Small intestine (tissue), 7 donors: ENCODE measurements around the gene PTPN21. TPM values are rescaled to one million over a fixed set of nuclear protein-coding genes. Genes with fewer than 3 reads are reported as not detected.
A peak's percentile ranks its signal among the peaks of the same experiment; 100 is the strongest.

Source experiments
- DNase-seq, 2 donors: peaks; one replicate each; pipeline versions ENCODE4 v3.0.0 to v3.0.0-alpha.2; 2013
- FAIRE-seq: peaks from 2 replicates; lab custom pipeline; 2012; peaks lifted over from hg19 to GRCh38; lab: Jason Lieb, UNC
- H3K27ac ChIP-seq, 3 donors: one replicate each; pipeline ENCODE4 v1.5.1; 2013; ENCODE audit warnings: low read length in 2 of 3, mild to moderate bottlenecking in 2 of 3, control low read depth in 1 of 3, inconsistent platforms in 1 of 3, low read depth in 1 of 3, moderate library complexity in 1 of 3
- H3K27me3 ChIP-seq, 3 donors: one replicate each; pipeline ENCODE4 v1.6.1; 2013; ENCODE audit warnings: low read length in 3 of 3, inconsistent platforms in 1 of 3; ENCODE audit not compliant: control insufficient read depth in 3 of 3, insufficient read depth in 3 of 3
- H3K36me3 ChIP-seq, 3 donors: one replicate each; pipeline ENCODE4 v1.6.1; 2013; ENCODE audit warnings: low read length in 3 of 3, inconsistent platforms in 1 of 3, low read depth in 1 of 3, mild to moderate bottlenecking in 1 of 3, moderate library complexity in 1 of 3; ENCODE audit not compliant: control insufficient read depth in 3 of 3, insufficient read depth in 2 of 3
- H3K4me1 ChIP-seq, 3 donors: one replicate each; pipeline ENCODE4 v1.6.1; 2013; ENCODE audit warnings: low read length in 2 of 3, inconsistent platforms in 1 of 3, low read depth in 1 of 3, mild to moderate bottlenecking in 1 of 3, moderate library complexity in 1 of 3; ENCODE audit not compliant: control insufficient read depth in 3 of 3, insufficient read depth in 2 of 3
- H3K4me3 ChIP-seq, 3 donors: one replicate each; pipeline ENCODE4 v1.5.1; 2013; ENCODE audit warnings: low read length in 3 of 3, control low read depth in 1 of 3, inconsistent platforms in 1 of 3, low read depth in 1 of 3, mild to moderate bottlenecking in 1 of 3, moderate library complexity in 1 of 3
- H3K9me3 ChIP-seq, 2 donors: one replicate each; pipeline ENCODE4 v1.6.1; 2013; ENCODE audit warnings: low read depth in 1 of 2, low read length in 1 of 2; ENCODE audit not compliant: control insufficient read depth in 2 of 2, insufficient read depth in 1 of 2
- WGBS, 3 donors: extraction: QIAGEN DNeasy Blood & Tissue Kit; methylation state at CpG; one replicate each; pipeline ENCODE4 v1.1.7; 2013; 5-methylcytosine and 5-hydroxymethylcytosine counted together
- polyA plus RNA-seq, 4 donors: library from polyadenylated mRNA; stranded (reverse) in 3 of 4; unstranded in 1 of 4; fragments of 200-250 nt in 3 of 4; fragments of 120-200 nt in 1 of 4; gene quantifications; one replicate each; pipeline versions ENCODE4 v1.2.1 to v1.2.3, GENCODE V29; 2013
- donor health status: healthy with polysubstance abuse.
- donor health status: control.
- donor health status: control.
- donor health status: Bipolar disorder and iron deficiency.
- donor health status: healthy.

Gene PTPN21
- polyA plus RNA-seq, 4 donors: 4.7 to 14.3 (median 9.2) TPM

DNA sequence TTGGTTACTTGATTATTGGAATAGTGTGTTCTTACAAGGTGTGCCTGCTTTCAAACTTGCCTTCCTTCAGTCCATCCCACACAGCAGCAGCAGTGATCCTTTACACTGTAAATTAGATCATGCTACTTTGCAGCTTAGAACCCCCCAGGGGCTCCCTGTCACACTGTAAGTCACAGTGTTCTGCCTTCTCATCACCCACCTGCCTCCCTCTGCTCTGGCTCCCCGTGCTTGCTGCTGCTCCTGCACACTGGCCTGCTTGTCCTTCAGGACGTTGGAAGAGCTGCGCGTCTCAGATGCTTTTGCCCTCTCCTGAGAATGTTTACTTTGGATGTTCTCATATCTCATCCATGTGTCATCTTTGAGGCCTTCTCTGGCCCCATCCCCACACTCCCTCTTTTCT lies 35.4 kb upstream of the PTPN21 start:
- peaks cover 9 to 33% (median 15%) of the 10 kb centered on the region in 3 donors for H3K36me3 ChIP-seq
- FAIRE-seq: no peak

DNA sequence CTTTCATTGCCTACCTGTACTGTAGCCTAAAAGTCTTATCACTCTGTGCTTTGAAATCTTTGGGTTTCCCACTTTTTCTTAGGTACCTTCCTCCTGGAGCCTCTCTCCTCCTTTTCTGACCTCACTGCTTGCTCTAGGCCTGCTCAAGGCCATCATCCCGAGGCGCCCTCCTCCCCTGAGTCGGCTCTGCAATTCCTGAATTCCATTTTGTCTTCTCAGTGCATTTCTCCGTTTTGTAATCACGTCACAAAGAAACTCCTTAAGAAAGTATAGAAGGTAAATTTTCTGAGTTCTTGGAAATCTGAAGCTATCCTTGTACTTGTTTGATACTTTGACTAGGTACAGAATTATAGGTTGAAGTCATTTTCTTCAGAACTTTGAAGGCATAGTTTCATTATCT lies 33.3 kb upstream of the PTPN21 start:
- FAIRE-seq: no peak

More for the DNA sequence above, 35.4 kb upstream of the PTPN21 start:
- DNase-seq: no peak
- 61 to 86% (median 70%) methylated on average over 4 of the region's 4 CpGs for WGBS, 3 donors
- Histone ChIP-seq H3K27me3 (no peaks in the 10 kb centered on the region), H3K27ac (no peak overlapping the region), H3K4me1 (no peaks in the 10 kb centered on the region), H3K4me3 (no peak overlapping the region), H3K9me3 (no peaks in the 10 kb centered on the region)

DNA sequence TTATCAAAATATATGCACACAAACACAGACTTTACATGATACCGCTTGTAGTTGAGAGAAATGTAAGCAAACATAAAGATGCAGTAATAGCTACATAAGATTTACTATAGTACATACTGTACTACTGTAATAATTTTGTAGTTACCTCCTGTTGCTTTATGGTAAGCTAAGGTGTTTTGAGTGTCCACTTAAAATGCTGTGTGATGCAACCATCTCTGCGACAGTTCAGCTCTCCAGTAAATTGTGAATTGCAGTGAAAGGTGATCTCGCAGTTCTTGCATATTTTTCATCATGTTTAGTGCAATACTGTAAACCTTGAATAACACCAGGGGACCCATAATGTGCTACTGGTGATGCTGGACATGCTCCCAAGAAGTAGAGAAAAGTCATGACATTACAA lies 29.6 kb upstream of the PTPN21 start:
- no peaks in the 10 kb centered on the region for H3K4me1 ChIP-seq
- no peak overlapping the region for H3K27ac ChIP-seq
- DNase-seq (no peak), FAIRE-seq (no peak)
- H3K27me3 ChIP-seq: no peaks in the 10 kb centered on the region
- H3K36me3 ChIP-seq: peaks cover 5 to 37% (median 7%) of the 10 kb centered on the region in 3 donors
- 96 to 98% (median 96%) methylated on average over 3 of the region's 3 CpGs for WGBS, 3 donors
- no peaks in the 10 kb centered on the region for H3K9me3 ChIP-seq
- H3K4me3 ChIP-seq: no peak overlapping the region

More for the DNA sequence above, 33.3 kb upstream of the PTPN21 start:
- Histone ChIP-seq H3K9me3 (no peaks in the 10 kb centered on the region), H3K4me3 (no peak overlapping the region), H3K36me3 (peaks cover 6 to 36% (median 13%) of the 10 kb centered on the region in 3 donors), H3K27me3 (no peaks in the 10 kb centered on the region), H3K4me1 (no peaks in the 10 kb centered on the region), H3K27ac (no peak overlapping the region)
- 94% methylated on average over 5 of the region's 5 CpGs for WGBS, 3 donors
- no peak for DNase-seq

DNA sequence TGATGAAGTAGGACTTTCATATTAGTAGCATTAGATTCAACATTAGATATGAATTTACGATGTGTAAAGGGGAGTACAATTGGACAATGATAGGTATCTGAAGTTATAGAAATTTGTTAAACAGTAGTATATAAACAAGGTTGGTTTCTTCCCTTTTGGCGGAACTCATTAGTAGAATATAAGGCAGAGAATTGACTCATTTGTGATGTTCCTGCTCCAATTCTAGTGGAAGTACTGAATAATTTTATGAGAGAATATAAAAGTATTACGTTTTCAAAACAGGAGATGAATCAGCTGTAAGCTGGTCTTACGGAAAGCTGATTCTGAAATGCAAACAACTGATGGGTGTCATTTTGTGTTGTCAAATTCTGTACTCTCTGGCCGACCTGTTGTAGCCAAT lies 21.4 kb upstream of the PTPN21 start:
- peaks cover 15 to 49% (median 24%) of the 10 kb centered on the region in 3 donors for H3K36me3 ChIP-seq
- 93 to 95% (median 93%) methylated on average over 5 of the region's 5 CpGs for WGBS, 3 donors
- no peak for DNase-seq
- no peak for FAIRE-seq
- no peak overlapping the region for H3K27ac ChIP-seq
- H3K4me3 ChIP-seq: no peak overlapping the region
- no peaks in the 10 kb centered on the region for H3K4me1 ChIP-seq
- no peaks in the 10 kb centered on the region for H3K27me3 ChIP-seq
- no peaks in the 10 kb centered on the region for H3K9me3 ChIP-seq

DNA sequence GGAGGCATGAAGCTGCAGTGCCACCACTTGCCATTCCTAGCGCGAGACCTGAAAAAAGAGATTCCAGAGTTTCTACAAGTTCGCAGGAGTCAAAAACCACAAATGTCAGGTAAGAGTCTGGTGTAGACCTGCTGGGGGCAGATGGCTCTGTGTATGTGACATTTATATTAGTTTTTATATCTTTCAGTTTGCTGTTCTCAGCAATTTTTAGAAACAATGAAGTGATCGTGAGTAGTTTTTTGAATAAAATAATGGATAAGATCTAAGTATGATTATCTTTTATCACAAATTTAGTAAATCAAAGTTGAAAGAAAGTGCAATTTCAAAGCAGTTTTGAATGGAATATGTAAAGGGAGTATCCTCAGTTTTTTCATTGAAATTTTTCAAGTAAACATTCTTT lies 17.3 kb upstream of the PTPN21 start:
- FAIRE-seq (no peak), DNase-seq (no peak)
- no peaks in the 10 kb centered on the region for H3K9me3 ChIP-seq
- 96 to 97% (median 97%) methylated on average over 4 of the region's 4 CpGs for WGBS, 3 donors
- no peak overlapping the region for H3K4me3 ChIP-seq
- no peaks in the 10 kb centered on the region for H3K4me1 ChIP-seq
- H3K36me3 ChIP-seq: peaks cover 24 to 46% (median 37%) of the 10 kb centered on the region in 3 donors
- no peaks in the 10 kb centered on the region for H3K27me3 ChIP-seq
- no peak overlapping the region for H3K27ac ChIP-seq

DNA sequence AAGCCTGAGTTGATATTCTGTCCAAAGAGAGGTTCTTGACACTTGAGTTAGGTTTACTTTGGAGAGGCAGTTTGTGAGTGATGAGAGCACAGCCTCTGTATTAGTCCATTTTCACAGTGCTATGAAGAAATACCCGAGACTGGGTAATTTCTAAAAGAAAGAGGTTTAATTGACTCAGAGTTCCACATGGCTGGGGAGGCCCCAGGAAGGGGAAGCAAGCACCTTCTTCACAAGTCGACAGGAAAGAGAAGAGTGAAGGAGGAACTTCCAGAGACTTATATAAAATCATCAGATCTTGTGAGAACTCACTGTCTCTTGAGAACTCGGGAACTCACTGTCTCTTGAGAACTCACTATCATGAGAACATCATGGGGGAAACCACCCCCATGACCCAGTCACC lies 13.4 kb upstream of the PTPN21 start:
- Histone ChIP-seq H3K27me3 (no peaks in the 10 kb centered on the region), H3K36me3 (peaks cover 12 to 26% (median 26%) of the 10 kb centered on the region in 3 donors), H3K27ac (no peak overlapping the region), H3K9me3 (no peaks in the 10 kb centered on the region), H3K4me1 (peaks cover 0 to 3% (median 3%) of the 10 kb centered on the region in 3 donors), H3K4me3 (no peak overlapping the region)
- FAIRE-seq (no peak), DNase-seq (no peak)
- 74 to 78% (median 77%) methylated on average over 3 of the region's 3 CpGs for WGBS, 3 donors

DNA sequence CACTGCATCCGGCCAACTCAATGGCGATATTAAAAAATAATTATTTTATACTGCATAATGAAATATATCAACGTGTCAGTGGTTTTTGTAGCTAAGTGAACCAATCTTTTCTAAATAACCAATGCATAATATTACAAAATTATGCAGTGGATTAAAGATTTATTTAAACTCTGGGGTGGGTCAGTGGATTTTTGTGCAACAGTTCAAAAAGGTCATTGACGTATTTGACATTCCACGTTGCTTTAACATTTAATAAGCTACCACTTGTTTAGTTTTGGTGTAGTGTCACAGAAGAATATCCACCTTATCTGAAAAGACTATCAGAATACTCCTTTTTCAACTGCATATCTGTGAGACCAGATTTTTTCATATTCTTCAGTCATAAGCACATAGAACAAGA lies 10.6 kb upstream of the PTPN21 start:
- DNase-seq (no peak), FAIRE-seq (no peak)
- H3K27me3 ChIP-seq: peaks cover 0 to 2% (median 0%) of the 10 kb centered on the region in 3 donors
- peaks cover 0 to 10% (median 6%) of the 10 kb centered on the region in 3 donors for H3K4me1 ChIP-seq
- 92 to 93% (median 92%) methylated on average over 5 of the region's 5 CpGs for WGBS, 3 donors
- H3K27ac ChIP-seq: no peak overlapping the region
- H3K4me3 ChIP-seq: no peak overlapping the region
- peaks cover 9 to 19% (median 14%) of the 10 kb centered on the region in 3 donors for H3K36me3 ChIP-seq
- no peaks in the 10 kb centered on the region for H3K9me3 ChIP-seq

DNA sequence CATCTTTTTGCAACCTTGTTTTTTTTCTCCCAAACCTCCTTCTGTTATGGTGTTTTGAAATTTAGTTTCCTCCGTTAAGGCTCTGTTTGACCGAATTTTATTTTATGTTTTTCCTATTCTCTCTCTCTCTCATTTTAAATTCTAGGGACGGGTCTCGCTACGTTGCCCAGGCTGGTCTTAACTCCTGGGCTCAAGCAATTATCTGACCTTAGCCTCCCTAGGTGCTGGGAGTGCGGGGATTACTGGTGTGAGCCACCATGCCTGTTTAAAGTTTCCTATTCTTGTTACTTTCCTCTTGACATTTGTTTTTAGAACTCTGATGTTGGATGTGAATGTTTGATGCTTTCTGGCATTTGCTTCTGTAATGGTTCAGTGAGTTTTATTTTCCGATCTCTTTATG lies 9.0 kb upstream of the PTPN21 start:
- Histone ChIP-seq H3K27ac (peak overlapping the region in 1 of 3 donors; percentile 10), H3K27me3 (peaks cover 0 to 2% (median 0%) of the 10 kb centered on the region in 3 donors), H3K4me3 (peak overlapping the region; percentile 88 to 98 (median 98)), H3K36me3 (peaks cover 7 to 10% (median 9%) of the 10 kb centered on the region in 3 donors), H3K9me3 (no peaks in the 10 kb centered on the region), H3K4me1 (peaks cover 0 to 10% (median 6%) of the 10 kb centered on the region in 3 donors)
- 7 to 28% (median 23%) methylated on average over 7 of the region's 7 CpGs for WGBS, 3 donors
- DNase-seq (no peak), FAIRE-seq (no peak)
